ENCODE results near the gene ONECUT3. TPM values are rescaled to one million over a fixed set of nuclear protein-coding genes. Genes with fewer than 3 reads are reported as not detected.

ONECUT3 gene
- total and polyA plus RNA-seq, 2 donors (not counting 3 experiments of a cell fraction or from before 2014, with no cell fraction given), result not detected

DNA sequence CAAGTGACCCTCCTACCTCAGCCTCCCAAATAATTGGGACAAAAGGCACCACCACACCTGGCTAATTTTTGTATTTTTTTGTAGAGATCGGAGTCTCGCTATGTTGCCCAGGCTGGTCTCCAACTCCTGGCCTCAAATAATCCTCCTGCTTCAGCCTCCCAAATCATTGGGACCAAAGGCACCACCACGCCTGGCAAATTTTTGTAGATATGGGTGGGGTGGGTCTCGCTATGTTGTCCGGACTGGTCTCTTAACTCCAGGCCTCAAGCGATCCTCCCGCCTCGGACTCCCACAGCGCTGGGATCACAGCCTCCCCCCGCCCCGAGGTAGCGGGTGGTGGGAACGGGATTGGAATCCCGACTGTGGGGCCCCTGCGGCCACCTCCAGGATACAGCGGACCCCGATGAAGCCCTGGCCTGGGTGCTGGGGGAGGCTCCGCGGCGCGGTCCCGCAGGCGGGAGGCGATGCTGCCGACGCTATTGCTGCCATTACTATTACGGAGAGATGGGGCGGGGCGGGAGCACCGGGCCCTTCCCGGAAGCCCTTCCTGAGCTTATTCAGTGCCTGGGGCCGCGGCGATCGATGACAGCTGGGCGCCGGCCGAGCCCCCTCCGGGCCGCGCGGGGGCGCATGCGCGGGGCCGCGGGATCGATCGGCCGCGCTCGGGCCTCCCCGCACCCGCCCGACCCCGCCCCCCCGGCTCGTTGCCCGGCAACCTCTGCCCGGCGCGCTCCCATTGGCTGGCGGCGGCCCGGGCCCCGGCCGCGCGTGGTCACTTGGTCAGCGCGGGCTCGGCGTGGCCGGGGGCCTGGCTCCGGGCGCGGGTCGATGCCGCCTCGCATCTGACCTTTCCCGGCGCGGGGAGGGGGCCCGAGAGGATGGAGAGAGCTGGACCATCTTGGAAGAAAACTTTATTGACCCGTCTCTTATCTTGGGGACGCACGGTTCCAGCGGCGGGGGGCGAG lies 27.9 kb upstream of the ONECUT3 start:
- DNase-seq (ENCODE audit: low read depth, low spot score) (peak; percentile 36), FAIRE-seq (peak; percentile 63)
- peaks cover 3 to 5% of the 10 kb centered on the region in 2 experiments for H3K27me3 ChIP-seq (ENCODE audit: control insufficient read depth in 2 of 2, insufficient read depth in 2 of 2, low read length in 2 of 2)
- H4K20me1 ChIP-seq (replicated peaks; ENCODE audit: control insufficient read depth, extremely low read depth, insufficient read depth, low read length), result no peaks in the 10 kb centered on the region
- H3K4me1 ChIP-seq (ENCODE audit: control insufficient read depth, extremely low read depth, insufficient read depth, low read length), result peaks cover 3% of the 10 kb centered on the region
- dilution Hi-C loops (cut with MboI; ENCODE audit: extremely low pct_ligation_motif_present, low sequenced_read_pairs), result no loop called here
- H3K36me3 ChIP-seq (ENCODE audit: control insufficient read depth in 2 of 2, extremely low read depth in 1 of 2, insufficient read depth in 2 of 2, low read length in 2 of 2), result no peaks in the 10 kb centered on the region
- ChIA-PET POLR2A (no interaction called here), CTCF (interaction anchor here (0.6 kb wide), 1 partner anchor 51 kb away, joined by 3 read pairs; no protein-coding TSS in a partner anchor)
- no peaks in the 10 kb centered on the region for H3K79me2 ChIP-seq (ENCODE audit: control insufficient read depth, insufficient read depth, low read length)
- TF ChIP-seq GATA2 (IDR thresholded peaks at IDR 0.05; ENCODE audit: insufficient read depth, insufficient read length, low read depth, low read length) (no peak), POLR2A (IDR thresholded peaks at IDR 0.05; ENCODE audit: low read depth, low read length) (no peak), EZH2 (IDR thresholded peaks at IDR 0.05; ENCODE audit: borderline replicate concordance, low read depth, low read length, severe bottlenecking) (no peak), POLR2AphosphoS5 (IDR thresholded peaks at IDR 0.05; ENCODE audit: insufficient read depth, low read depth, low read length) (no peak), MYC (IDR thresholded peaks at IDR 0.05; ENCODE audit: low read depth, low read length) (no peak), FOS (IDR thresholded peaks at IDR 0.05; ENCODE audit: borderline replicate concordance, insufficient read depth, low read length) (no peak), JUN (IDR thresholded peaks at IDR 0.05; ENCODE audit: borderline replicate concordance, insufficient read depth, insufficient read length, low read depth) (no peak)
- TF ChIP-seq, protein P1, sequence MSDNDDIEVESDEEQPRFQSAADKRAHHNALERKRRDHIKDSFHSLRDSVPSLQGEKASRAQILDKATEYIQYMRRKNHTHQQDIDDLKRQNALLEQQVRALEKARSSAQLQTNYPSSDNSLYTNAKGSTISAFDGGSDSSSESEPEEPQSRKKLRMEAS (IDR thresholded peaks at IDR 0.05; ENCODE audit: insufficient read depth, insufficient read length), result no peak
- peak overlapping the region in 2 of 3 experiments; percentile 26 to 52 for H3K4me3 ChIP-seq (replicated peaks in 1 of 3; ENCODE audit: insufficient read depth in 1 of 3, low read depth in 1 of 3, low read length in 3 of 3)
- H3K9me3 ChIP-seq (replicated peaks; ENCODE audit: control insufficient read depth, insufficient read depth, low read length), result no peaks in the 10 kb centered on the region
- no TSS peak for BruUV-seq (replicated peaks)
- no peak overlapping the region for H3K9ac ChIP-seq (replicated peaks; ENCODE audit: extremely low read depth, insufficient read depth, low read length)
- no peaks in the 10 kb centered on the region for H3K9me1 ChIP-seq (replicated peaks; ENCODE audit: control insufficient read depth, extremely low read depth, insufficient read depth, low read length)
- no peak overlapping the region for H3K27ac ChIP-seq (ENCODE audit: insufficient read depth, low read depth, low read length)
- H2AFZ ChIP-seq (ENCODE audit: low read depth, low read length), result peak overlapping the region; percentile 85
- intact Hi-C loops (cut with micrococcal nuclease), result no loop called here
- peak overlapping the region; percentile 56 for H3K4me2 ChIP-seq (ENCODE audit: insufficient read depth, low read length)
